Measurements from ENCODE around the gene CDK5. TPM values are rescaled to one million over a fixed set of nuclear protein-coding genes. Genes with fewer than 3 reads are reported as not detected.

Gene CDK5
- total and polyA plus RNA-seq, 2 experiments from 2014 or later = 17.8 to 56.8 TPM

DNA sequence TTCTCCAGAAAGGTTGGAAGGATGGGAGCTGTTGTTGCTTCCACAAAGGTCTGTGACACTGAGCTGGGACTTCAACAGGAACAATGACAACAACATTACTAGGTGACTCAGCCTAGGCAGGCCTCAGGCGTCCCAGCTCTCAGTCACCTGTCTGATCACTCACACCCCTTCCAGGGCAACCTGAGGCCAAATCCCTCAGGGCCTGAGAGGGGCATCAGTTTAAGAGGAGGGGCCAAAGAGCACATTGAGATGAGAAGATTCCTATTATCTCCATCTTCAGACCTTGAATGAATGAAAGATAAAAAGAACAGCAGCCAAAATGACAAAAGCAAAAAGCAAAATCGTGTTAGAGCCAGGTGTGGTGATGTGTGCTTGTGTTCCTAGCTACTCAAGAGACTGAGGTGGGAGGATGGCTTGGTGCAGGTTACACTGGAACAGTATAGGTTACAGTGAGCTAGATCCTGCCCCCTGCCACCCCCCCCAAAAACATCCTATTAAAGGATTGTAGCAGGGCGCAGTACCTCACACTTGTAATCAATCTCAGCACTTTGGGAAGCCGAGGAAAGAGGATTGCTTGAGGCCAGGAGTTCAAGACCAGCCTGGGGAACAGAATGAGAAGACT, 33.2 kb downstream of the CDK5 start, which contains the start of gene ATG9B:
ATG9B (minus strand) TSS at position 60 of the 622 bp plus-strand sequence. CDS start 71 bp downstream, outside the sequence.
- Histone ChIP-seq H3K27ac (no peak within 1 kb of the TSS), H3K27me3 (no peaks in the 10 kb centered on the region), H3K4me1 (ENCODE audit: low read depth) (peaks cover 28% of the 10 kb centered on the region), H3K36me3 (no peaks in the 10 kb centered on the region), H3K4me3 (no peak within 1 kb of the TSS), H3K9me3 (ENCODE audit: low read depth) (no peaks in the 10 kb centered on the region)
- DNase-seq (ENCODE audit: low read depth in 1 of 2, low spot score in 1 of 2) = no peak
- TF ChIP-seq, protein P1, sequence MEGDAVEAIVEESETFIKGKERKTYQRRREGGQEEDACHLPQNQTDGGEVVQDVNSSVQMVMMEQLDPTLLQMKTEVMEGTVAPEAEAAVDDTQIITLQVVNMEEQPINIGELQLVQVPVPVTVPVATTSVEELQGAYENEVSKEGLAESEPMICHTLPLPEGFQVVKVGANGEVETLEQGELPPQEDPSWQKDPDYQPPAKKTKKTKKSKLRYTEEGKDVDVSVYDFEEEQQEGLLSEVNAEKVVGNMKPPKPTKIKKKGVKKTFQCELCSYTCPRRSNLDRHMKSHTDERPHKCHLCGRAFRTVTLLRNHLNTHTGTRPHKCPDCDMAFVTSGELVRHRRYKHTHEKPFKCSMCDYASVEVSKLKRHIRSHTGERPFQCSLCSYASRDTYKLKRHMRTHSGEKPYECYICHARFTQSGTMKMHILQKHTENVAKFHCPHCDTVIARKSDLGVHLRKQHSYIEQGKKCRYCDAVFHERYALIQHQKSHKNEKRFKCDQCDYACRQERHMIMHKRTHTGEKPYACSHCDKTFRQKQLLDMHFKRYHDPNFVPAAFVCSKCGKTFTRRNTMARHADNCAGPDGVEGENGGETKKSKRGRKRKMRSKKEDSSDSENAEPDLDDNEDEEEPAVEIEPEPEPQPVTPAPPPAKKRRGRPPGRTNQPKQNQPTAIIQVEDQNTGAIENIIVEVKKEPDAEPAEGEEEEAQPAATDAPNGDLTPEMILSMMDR (IDR thresholded peaks at IDR 0.05; ENCODE audit: low read depth, low read length) = no peak

DNA sequence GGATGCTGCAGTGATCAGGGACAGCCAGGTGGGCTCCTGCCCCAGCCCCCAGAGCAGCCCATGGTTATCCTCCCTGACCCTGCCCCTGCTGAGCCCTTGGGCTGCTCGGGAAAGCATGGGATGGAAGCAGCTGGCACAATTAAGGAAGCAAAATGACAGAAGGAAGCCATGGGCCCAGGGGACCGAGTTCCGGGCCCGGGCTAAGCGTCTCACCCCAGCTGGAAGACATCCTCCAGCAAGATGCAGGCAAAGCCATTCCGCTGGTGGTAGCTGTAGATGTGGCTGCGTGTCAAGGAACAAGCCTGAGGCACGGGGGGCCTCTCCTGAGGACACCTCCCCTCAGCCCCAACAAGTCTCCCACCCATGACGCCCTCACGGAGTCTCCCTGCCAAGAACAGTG, 34.5 kb downstream of the CDK5 start:
- H3K4me3 ChIP-seq = no peak overlapping the region
- no peaks in the 10 kb centered on the region for H3K36me3 ChIP-seq
- H3K27me3 ChIP-seq = peaks cover 10% of the 10 kb centered on the region
- no peak overlapping the region for H3K27ac ChIP-seq
- H3K4me1 ChIP-seq (ENCODE audit: low read depth) = peaks cover 24% of the 10 kb centered on the region
- DNase-seq (ENCODE audit: low read depth in 1 of 2, low spot score in 1 of 2) = no peak
- TF ChIP-seq, protein P1 (IDR thresholded peaks at IDR 0.05; ENCODE audit: low read depth, low read length) = no peak
- H3K9me3 ChIP-seq (ENCODE audit: low read depth) = no peaks in the 10 kb centered on the region

DNA sequence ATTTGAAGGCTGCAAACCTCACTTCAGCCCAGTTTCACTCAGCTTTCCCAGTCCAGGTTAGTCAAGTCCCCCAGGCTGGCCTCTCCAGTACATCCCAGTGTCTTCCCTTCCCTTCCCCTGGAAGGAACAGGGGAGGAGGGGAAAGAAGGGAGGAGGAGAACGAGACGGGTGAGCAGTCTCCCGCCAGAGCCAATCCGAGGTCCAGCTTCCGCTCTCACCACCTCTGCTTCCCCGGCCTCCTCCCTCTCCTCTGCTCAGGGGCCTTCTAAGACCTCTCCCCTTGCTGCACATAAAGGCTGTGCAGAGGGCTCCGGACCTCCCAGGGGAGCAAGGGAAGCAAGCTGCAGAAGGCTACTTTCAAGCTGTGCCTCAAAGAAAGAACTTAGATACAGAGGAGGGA, 37.5 kb downstream of the CDK5 start:
- peaks cover 10% of the 10 kb centered on the region for H3K27me3 ChIP-seq
- peaks cover 21% of the 10 kb centered on the region for H3K4me1 ChIP-seq (ENCODE audit: low read depth)
- no peaks in the 10 kb centered on the region for H3K9me3 ChIP-seq (ENCODE audit: low read depth)
- TF ChIP-seq, protein P1 (IDR thresholded peaks at IDR 0.05; ENCODE audit: low read depth, low read length) = no peak
- H3K27ac ChIP-seq = no peak overlapping the region
- DNase-seq (ENCODE audit: low read depth in 1 of 2, low spot score in 1 of 2) = no peak
- H3K4me3 ChIP-seq = no peak overlapping the region
- no peaks in the 10 kb centered on the region for H3K36me3 ChIP-seq

DNA sequence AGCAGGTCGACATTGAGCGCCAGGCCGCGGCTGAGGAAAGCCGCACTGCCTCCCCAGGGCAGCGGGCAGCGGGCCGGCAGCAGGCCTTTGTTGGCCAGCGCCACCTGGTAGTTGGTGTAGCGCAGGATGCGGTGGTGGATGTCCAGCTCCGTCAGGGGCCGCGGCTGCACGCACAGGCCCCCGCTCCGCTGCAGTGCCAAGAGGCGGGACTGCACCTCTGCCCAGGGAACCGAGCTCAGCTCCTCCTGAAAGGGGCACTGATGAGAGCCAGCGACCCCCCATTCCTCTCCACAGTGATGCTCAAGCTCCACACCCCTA, 38.6 kb downstream of the CDK5 start:
- H3K4me1 ChIP-seq (ENCODE audit: low read depth) = peaks cover 21% of the 10 kb centered on the region
- no peak overlapping the region for H3K4me3 ChIP-seq
- H3K27me3 ChIP-seq = peaks cover 10% of the 10 kb centered on the region
- DNase-seq (ENCODE audit: low read depth in 1 of 2, low spot score in 1 of 2) = no peak
- H3K27ac ChIP-seq = no peak overlapping the region
- TF ChIP-seq, protein P1 (IDR thresholded peaks at IDR 0.05; ENCODE audit: low read depth, low read length) = peak; percentile 0
- H3K9me3 ChIP-seq (ENCODE audit: low read depth) = no peaks in the 10 kb centered on the region
- no peaks in the 10 kb centered on the region for H3K36me3 ChIP-seq

GRCh38 chr7:151018421-151019129, 39.1 kb downstream of the CDK5 start:
- Histone ChIP-seq H3K27ac (no peak overlapping the region), H3K4me1 (ENCODE audit: low read depth) (peaks cover 21% of the 10 kb centered on the region), H3K9me3 (ENCODE audit: low read depth) (no peaks in the 10 kb centered on the region), H3K4me3 (peak overlapping the region; percentile 17), H3K27me3 (peaks cover 10% of the 10 kb centered on the region), H3K36me3 (no peaks in the 10 kb centered on the region)
- TF ChIP-seq, protein P1 (IDR thresholded peaks at IDR 0.05; ENCODE audit: low read depth, low read length) = no peak
- DNase-seq (ENCODE audit: low read depth in 1 of 2, low spot score in 1 of 2) = peak; percentile 30 to 39
